Measurements from ENCODE around the gene TNFAIP8L2.
A peak's percentile ranks its signal among the peaks of the same experiment; 100 is the strongest.

The TNFAIP8L2 gene

DNA sequence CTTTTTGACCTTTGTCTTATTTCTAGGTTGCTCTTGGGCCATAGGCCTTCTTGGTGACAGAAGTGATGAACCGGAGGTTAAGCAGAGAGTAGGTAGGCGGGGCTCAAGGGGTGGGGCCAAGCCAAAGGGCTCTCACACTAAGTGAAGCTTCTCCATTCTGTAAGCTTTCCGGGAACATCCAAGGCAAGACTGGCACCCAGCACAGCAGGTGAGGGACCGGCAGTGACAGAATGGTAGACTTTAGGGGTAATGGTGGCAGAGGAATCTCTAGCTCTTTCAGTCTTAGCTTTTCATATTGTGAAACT lies at the start of gene TNFAIP8L2:
Gene TNFAIP8L2 (plus strand): TSS at position 135 of the 305 bp plus-strand sequence. CDS start 2,049 bp downstream, outside the sequence.
- no peak for DNase-seq
- in situ Hi-C loops (cut with HindIII; ENCODE audit: low pct_ligation_motif_present, low pct_unique_long_range_greater_than_20kb, low sequenced_read_pairs) = no loop called here

- peak; percentile 11 for DNase-seq
- in situ Hi-C loops (cut with HindIII; ENCODE audit: low pct_ligation_motif_present, low pct_unique_long_range_greater_than_20kb, low sequenced_read_pairs) = no loop called here
These were observed 49.6 kb upstream of the TNFAIP8L2 start for GRCh38 chr1:151106894-151107293.

DNA sequence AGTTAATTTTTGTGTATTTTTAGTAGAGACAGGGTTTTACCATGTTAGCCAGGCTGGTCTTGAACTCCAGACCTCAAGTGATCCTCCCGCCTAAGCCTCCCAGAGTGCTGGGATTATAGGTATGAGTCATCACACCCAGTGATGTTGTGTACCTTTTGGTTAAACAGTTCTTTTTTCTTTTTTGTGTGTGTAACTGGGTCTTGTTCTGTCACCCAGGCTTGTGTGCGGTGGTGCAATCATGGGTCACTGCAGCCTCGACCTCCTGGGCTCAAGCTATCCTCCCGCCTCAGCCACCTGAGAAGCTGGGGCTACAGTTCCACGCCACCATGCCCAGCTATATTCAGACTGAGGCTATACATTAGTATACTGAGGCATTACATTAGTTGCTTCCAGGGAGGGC lies 48.1 kb upstream of the TNFAIP8L2 start:
- no peak for DNase-seq
- in situ Hi-C loops (cut with HindIII; ENCODE audit: low pct_ligation_motif_present, low pct_unique_long_range_greater_than_20kb, low sequenced_read_pairs) = no loop called here

GRCh38 chr1:151113877-151114276 lies 42.6 kb upstream of the TNFAIP8L2 start:
- in situ Hi-C loops (cut with HindIII; ENCODE audit: low pct_ligation_motif_present, low pct_unique_long_range_greater_than_20kb, low sequenced_read_pairs) = no loop called here
- no peak for DNase-seq

GRCh38 chr1:151124763-151125403 lies 31.6 kb upstream of the TNFAIP8L2 start:
- in situ Hi-C loops (cut with HindIII; ENCODE audit: low pct_ligation_motif_present, low pct_unique_long_range_greater_than_20kb, low sequenced_read_pairs) = no loop called here
- no peak for DNase-seq

GRCh38 chr1:151128800-151129199 lies 27.6 kb upstream of the TNFAIP8L2 start:
- in situ Hi-C loops (cut with HindIII; ENCODE audit: low pct_ligation_motif_present, low pct_unique_long_range_greater_than_20kb, low sequenced_read_pairs) = no loop called here
- DNase-seq = no peak

DNA sequence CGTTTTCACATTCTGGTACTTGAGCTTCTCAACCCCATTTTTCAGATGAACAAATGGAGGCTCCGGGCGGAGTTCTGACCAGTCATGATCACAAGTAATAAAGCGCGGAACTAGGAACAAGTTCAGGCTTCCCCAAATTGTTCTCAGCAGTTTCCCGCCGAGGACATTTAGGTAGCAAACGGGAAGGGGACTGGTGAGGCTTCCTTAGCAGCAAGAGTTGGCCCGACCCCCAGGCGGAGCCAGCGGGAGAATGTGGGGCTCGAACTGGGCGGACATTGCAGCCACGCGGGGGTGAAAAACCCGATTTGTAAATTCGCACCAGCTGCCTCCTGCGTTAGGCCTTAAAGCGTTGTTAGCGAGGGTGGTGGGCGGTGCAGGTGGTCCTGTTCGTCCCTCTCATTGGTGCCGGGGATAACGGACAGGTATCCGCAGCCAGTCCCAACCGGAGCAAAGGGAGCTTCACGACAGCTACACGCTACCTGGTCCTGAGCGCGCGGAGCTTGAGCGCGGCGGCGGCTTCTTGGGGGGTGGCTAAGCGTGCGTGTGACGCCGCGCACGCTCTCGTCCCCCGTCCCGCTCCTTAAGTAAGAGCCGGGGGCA lies 25.4 kb upstream of the TNFAIP8L2 start:
- DNase-seq = no peak
- in situ Hi-C loops (cut with HindIII; ENCODE audit: low pct_ligation_motif_present, low pct_unique_long_range_greater_than_20kb, low sequenced_read_pairs) = no loop called here

DNA sequence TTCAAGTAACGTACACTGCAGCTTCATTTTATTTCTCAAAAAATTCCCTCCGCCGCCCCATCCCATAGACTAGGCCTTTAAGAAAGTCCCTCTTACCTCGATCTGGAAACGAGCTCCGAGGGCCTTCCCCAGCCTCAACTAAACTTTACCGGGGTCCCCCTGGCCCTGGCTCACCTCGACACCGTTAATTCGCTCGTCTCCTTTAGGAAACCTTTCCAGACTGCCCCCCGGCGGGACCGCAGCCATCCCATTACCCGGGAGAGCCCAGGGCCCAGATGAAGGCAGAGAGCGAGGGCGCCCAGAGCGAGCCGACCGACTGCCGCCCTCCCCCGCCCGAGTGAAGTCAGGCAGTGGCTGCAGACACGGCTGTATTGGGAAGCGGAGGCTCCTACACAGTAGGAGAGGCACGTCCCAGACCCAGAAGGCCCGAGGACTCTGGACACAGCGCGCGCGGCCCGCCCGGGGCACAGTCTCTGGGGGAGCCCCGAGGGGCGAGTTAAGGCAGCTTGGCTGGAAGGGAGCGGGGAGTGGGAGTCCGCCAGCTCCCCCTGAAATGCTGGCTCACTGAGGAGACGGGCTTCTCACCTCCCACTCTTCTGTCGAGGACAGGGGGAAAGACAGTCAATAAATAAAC lies 24.6 kb upstream of the TNFAIP8L2 start:
- DNase-seq = no peak
- in situ Hi-C loops (cut with HindIII; ENCODE audit: low pct_ligation_motif_present, low pct_unique_long_range_greater_than_20kb, low sequenced_read_pairs) = no loop called here

GRCh38 chr1:151132335-151133017 lies 24.0 kb upstream of the TNFAIP8L2 start:
- in situ Hi-C loops (cut with HindIII; ENCODE audit: low pct_ligation_motif_present, low pct_unique_long_range_greater_than_20kb, low sequenced_read_pairs) = no loop called here
- no peak for DNase-seq

- no peak for DNase-seq
- in situ Hi-C loops (cut with HindIII; ENCODE audit: low pct_ligation_motif_present, low pct_unique_long_range_greater_than_20kb, low sequenced_read_pairs) = no loop called here
These were observed 23.2 kb upstream of the TNFAIP8L2 start for GRCh38 chr1:151133018-151133806.

DNA sequence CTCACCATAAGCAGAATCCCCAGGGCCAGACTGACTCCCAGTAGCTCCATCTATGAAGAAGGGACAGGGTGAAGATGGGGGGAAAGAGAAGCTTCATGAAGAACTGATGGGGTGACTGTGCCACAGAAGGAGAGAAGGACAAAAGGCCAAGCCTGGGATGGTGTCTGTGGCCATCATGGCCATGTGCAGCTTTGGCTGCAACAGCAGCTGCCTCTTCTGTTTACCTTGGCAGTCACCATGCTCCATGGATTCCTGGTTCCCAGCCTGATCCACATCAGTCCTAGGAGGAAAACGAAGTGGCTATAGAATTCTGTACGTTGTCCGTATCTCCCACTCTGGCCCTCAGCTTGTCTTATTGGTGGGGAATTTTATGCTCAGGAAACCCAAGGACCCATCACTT lies 22.1 kb upstream of the TNFAIP8L2 start:
- no peak for DNase-seq
- in situ Hi-C loops (cut with HindIII; ENCODE audit: low pct_ligation_motif_present, low pct_unique_long_range_greater_than_20kb, low sequenced_read_pairs) = no loop called here

- in situ Hi-C loops (cut with HindIII; ENCODE audit: low pct_ligation_motif_present, low pct_unique_long_range_greater_than_20kb, low sequenced_read_pairs) = no loop called here
- no peak for DNase-seq
These were observed 21.5 kb upstream of the TNFAIP8L2 start for GRCh38 chr1:151134991-151135390.

GRCh38 chr1:151135433-151136385 lies 20.7 kb upstream of the TNFAIP8L2 start:
- DNase-seq = no peak
- in situ Hi-C loops (cut with HindIII; ENCODE audit: low pct_ligation_motif_present, low pct_unique_long_range_greater_than_20kb, low sequenced_read_pairs) = no loop called here

DNA sequence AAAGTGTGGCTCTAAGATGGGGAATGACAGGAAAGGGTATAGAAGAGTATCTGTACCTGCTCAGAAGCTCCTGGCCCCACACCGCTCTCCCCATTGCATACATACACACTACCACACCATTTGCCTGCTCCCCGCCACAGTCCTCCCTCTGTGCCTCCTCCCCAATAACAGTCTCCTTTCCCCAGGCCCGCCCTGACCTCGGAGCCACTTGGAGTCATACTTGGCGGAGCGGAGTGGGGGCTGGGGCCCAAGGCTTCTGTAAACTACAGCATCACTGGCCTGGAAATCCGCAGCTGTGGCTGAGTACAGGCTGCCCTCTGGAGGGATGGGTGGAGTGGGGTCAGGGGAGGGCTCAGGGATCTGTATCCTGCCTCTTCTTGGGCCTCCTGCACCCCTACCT lies 18.7 kb upstream of the TNFAIP8L2 start:
- in situ Hi-C loops (cut with HindIII; ENCODE audit: low pct_ligation_motif_present, low pct_unique_long_range_greater_than_20kb, low sequenced_read_pairs) = no loop called here
- no peak for DNase-seq

DNA sequence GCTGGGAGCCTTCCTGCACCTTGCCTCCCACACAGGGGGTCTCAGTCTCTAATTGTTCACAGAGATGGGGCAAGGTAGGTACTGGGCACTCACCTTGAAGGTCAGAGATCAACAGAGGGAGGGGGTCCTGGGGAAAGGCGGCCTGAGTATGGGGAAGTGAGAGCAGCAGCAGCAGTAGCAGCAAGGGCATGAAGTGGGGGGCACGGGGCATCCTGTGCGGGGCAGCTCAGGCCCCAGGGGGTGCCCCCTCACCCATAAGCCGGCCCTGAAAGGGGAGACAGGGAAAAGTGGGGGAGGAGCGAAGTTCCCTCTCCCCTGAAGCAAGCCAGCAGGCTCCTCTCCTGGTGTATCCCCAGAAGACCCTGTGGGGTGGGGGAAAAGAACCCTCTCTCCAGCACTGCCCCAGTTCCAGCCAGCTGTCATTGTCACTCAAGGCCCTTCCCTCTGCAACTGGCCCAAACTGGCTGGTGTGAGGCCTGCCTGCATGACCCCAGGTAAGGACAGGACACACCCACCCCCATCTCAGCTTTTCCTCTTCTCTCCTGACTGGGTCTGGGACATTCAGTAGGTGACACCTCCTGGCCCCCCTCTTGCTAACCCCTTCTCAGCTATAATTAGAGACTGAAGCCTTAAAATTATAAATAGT lies 13.9 kb upstream of the TNFAIP8L2 start:
- in situ Hi-C loops (cut with HindIII; ENCODE audit: low pct_ligation_motif_present, low pct_unique_long_range_greater_than_20kb, low sequenced_read_pairs) = no loop called here

GRCh38 chr1:151143057-151143435 lies 13.4 kb upstream of the TNFAIP8L2 start:
- DNase-seq = no peak
- in situ Hi-C loops (cut with HindIII; ENCODE audit: low pct_ligation_motif_present, low pct_unique_long_range_greater_than_20kb, low sequenced_read_pairs) = no loop called here

More for the DNA sequence above, 13.9 kb upstream of the TNFAIP8L2 start:
- DNase-seq = no peak

- no peak for DNase-seq
- in situ Hi-C loops (cut with HindIII; ENCODE audit: low pct_ligation_motif_present, low pct_unique_long_range_greater_than_20kb, low sequenced_read_pairs) = no loop called here
These were observed 12.5 kb upstream of the TNFAIP8L2 start for GRCh38 chr1:151143986-151144385.
